Tibial artery (tissue), 4 donors: ENCODE data around the gene RGCC.
"Not testable (repeated sequence)": the region's sequence is repeated elsewhere in the genome, so short reads cannot be mapped to it uniquely, and the experiment has no call there.

Experiments used
- DNase-seq, 2 donors: peaks; one replicate each; pipeline ENCODE4 v3.0.0-alpha.2; 2019
- H3K27ac ChIP-seq, 2 donors: fragments of 200-600 bp; sonication (generic) in 1 of 2; 1 replicate in 1 of 2; 2 replicates in 1 of 2; pipeline ENCODE4 v1.5.1; 2018 to 2019; ENCODE audit warnings: mild to moderate bottlenecking in 1 of 2
- H3K27me3 ChIP-seq, 2 donors: fragments of 200-600 bp; sonication (generic) in 1 of 2; one replicate each; pipeline versions ENCODE4 v1.5.1 to v1.6.0; 2016 to 2019
- H3K36me3 ChIP-seq, 3 donors: fragments of 200-600 bp; sonication (generic) in 2 of 3; one replicate each; pipeline ENCODE4 v1.5.1; 2016 to 2019; ENCODE audit warnings: mild to moderate bottlenecking in 2 of 3
- H3K4me1 ChIP-seq, 4 donors: fragments of 200-600 bp; sonication (generic) in 2 of 4; 1 replicate in 3 of 4; 2 replicates in 1 of 4; pipeline ENCODE4 v1.5.1; 2016 to 2019
- H3K4me3 ChIP-seq, 2 donors: fragments of 200-600 bp; sonication (generic) in 1 of 2; 1 replicate in 1 of 2; 2 replicates in 1 of 2; pipeline ENCODE4 v1.5.1; 2018 to 2019; ENCODE audit warnings: mild to moderate bottlenecking in 2 of 2
- H3K9me3 ChIP-seq, 3 donors: fragments of 200-600 bp; sonication (generic) in 1 of 3; one replicate each; pipeline ENCODE4 v1.5.1; 2016 to 2019
- intact Hi-C: fragments of 100-400 bp; cut with DNase I; formaldehyde crosslinking; loops from one replicate; pipeline ENCODE4 v1.15.0; 2023; ENCODE audit warnings: low total_unique reads
- TF ChIP-seq, protein P1 (sequence below), 2 experiments: fragments of 200-600 bp in 1 of 2; fragments of 450-650 bp in 1 of 2; IDR thresholded peaks; one replicate each; pipeline ENCODE4 v1.5.1; 2017 to 2019; ENCODE audit warnings: antibody characterized with exemption in 2 of 2, mild to moderate bottlenecking in 1 of 2, moderate library complexity in 1 of 2

The RGCC gene

DNA sequence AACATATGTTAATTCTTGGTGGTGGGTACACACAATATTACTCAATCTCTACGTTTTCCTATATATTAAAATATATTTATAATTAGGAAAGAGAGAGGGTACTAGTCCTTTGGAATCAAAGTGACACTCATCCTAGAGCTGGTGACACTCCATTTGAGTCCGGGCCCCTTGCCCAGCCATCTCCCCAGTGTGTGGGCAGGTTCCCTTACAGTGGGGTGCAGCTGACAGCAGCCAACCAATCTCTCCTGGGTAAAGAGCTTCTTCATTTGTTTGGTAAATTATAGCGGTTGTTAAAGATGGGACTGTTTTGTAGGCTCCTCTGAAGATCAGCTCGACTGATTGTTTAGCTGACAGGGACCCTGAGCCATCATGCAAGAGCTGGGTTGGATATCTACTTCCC, 37.2 kb upstream of the RGCC start:
- Histone ChIP-seq H3K36me3 (no peaks in the 10 kb centered on the region), H3K27ac (no peak overlapping the region), H3K9me3 (no peaks in the 10 kb centered on the region), H3K27me3 (no peaks in the 10 kb centered on the region), H3K4me1 (no peaks in the 10 kb centered on the region), H3K4me3 (no peak overlapping the region)
- DNase-seq = no peak
- intact Hi-C loops = no loop called here
- TF ChIP-seq, protein P1, sequence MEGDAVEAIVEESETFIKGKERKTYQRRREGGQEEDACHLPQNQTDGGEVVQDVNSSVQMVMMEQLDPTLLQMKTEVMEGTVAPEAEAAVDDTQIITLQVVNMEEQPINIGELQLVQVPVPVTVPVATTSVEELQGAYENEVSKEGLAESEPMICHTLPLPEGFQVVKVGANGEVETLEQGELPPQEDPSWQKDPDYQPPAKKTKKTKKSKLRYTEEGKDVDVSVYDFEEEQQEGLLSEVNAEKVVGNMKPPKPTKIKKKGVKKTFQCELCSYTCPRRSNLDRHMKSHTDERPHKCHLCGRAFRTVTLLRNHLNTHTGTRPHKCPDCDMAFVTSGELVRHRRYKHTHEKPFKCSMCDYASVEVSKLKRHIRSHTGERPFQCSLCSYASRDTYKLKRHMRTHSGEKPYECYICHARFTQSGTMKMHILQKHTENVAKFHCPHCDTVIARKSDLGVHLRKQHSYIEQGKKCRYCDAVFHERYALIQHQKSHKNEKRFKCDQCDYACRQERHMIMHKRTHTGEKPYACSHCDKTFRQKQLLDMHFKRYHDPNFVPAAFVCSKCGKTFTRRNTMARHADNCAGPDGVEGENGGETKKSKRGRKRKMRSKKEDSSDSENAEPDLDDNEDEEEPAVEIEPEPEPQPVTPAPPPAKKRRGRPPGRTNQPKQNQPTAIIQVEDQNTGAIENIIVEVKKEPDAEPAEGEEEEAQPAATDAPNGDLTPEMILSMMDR (IDR thresholded peaks at IDR 0.05) = no peak

DNA sequence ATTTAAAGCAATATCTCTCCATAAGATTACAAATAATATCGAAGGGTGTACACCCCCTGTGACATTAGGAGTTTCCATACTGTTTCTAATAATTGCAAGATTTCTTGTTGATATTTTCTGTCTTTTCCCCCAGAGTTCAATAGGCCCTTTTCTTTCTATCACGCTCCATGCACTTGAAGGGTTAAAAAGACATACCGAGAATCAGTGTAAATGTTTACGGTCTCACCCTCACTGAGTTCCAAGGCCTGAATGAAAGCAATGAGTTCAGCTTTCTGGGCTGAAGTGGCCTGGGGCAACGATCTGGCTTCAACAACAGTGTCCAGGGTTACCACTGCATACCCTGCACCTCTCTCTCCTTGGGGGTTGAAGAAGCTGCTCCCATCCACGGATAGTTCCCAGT, 36.0 kb upstream of the RGCC start:
- H3K27ac ChIP-seq, H3K4me3 ChIP-seq, H3K4me1 ChIP-seq, H3K9me3 ChIP-seq, H3K36me3 ChIP-seq, DNase-seq, H3K27me3 ChIP-seq, intact Hi-C loops: not testable (repeated sequence)

DNA sequence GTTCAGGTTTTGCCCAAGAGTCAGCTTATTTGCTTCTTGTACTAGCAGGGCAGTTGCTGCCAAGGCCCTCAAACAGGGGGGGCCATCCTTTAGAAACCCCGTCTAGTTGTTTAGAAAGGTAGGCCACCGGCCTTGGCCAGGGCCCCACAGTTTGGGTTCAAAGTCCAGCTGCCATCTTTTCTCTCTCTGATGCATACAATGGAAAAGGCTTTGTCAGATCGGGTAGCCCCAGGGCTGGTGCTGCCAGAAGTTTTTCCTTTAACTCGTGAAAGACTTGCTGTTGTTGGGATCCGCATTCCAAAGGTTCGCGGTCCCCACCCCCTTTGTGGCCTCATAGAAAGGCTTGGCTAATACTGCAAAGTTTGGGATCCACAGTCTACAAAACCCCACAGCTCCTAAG, 35.4 kb upstream of the RGCC start:
- intact Hi-C loops, H3K36me3 ChIP-seq, H3K4me3 ChIP-seq, H3K4me1 ChIP-seq, H3K9me3 ChIP-seq, H3K27me3 ChIP-seq, H3K27ac ChIP-seq, DNase-seq: not testable (repeated sequence)

DNA sequence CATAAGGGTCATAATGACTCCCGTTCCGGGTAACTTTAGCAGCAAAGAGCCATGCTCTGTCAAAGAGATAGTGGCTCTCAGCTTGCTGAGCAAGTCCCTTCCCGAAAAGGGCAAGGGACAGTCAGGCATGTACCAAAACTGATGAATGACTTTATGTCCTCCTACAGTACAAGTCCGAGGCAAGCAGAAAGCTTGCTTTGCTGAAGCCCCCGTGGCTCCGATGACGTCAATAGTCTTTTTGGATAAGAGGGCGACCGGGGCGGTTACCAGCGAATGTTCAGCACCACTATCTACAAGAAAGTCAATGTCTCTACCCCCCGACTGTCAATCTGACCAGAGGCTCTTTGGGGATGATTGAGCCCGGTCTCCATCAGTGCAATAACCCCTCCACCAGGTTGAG, 34.1 kb upstream of the RGCC start:
- H3K4me3 ChIP-seq, H3K36me3 ChIP-seq, H3K9me3 ChIP-seq, intact Hi-C loops, H3K4me1 ChIP-seq, DNase-seq, H3K27ac ChIP-seq: not testable (repeated sequence)
- H3K27me3 ChIP-seq = peaks cover 0 to 12% of the 10 kb centered on the region in 2 donors

- H3K4me3 ChIP-seq, DNase-seq, H3K4me1 ChIP-seq, H3K9me3 ChIP-seq, H3K36me3 ChIP-seq, intact Hi-C loops, H3K27ac ChIP-seq: not testable (repeated sequence)
- H3K27me3 ChIP-seq = peaks cover 0 to 14% of the 10 kb centered on the region in 2 donors
Observed at GRCh38 chr13:41424675-41425074, 32.7 kb upstream of the RGCC start.

GRCh38 chr13:41426047-41426446, 31.3 kb upstream of the RGCC start:
- H3K36me3 ChIP-seq = no peaks in the 10 kb centered on the region
- intact Hi-C loops = no loop called here
- H3K4me1 ChIP-seq = no peaks in the 10 kb centered on the region
- no peak for DNase-seq
- TF ChIP-seq, protein P1 (IDR thresholded peaks at IDR 0.05) = no peak
- peaks cover 0 to 14% of the 10 kb centered on the region in 2 donors for H3K27me3 ChIP-seq
- H3K9me3 ChIP-seq = no peaks in the 10 kb centered on the region
- no peak overlapping the region for H3K27ac ChIP-seq
- H3K4me3 ChIP-seq = no peak overlapping the region

DNA sequence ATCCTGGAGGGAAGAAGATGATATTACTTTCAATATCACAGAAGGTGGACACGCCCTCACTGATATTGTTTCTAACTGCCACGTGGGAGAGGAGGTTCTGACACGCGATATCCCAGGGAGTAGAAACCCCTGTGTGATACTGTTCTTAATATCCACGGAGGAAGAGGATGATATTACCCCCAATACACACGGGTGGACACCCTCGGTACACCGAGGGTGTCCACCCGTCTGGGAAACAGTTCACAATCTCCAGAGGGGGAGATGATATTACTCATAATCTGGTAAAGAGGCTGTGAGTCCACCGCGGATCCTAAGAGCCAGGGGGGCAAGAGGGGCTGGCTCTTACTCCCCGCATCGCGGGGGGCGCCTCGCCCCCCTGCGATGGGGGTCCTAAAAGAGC, 29.7 kb upstream of the RGCC start:
- intact Hi-C loops = no loop called here
- Histone ChIP-seq H3K4me3 (peak overlapping the region in 1 of 2 donors; percentile 9), H3K27ac (no peak overlapping the region), H3K4me1 (no peaks in the 10 kb centered on the region), H3K27me3 (peaks cover 0 to 14% of the 10 kb centered on the region in 2 donors), H3K9me3 (no peaks in the 10 kb centered on the region), H3K36me3 (no peaks in the 10 kb centered on the region)
- DNase-seq = no peak
- TF ChIP-seq, protein P1 (IDR thresholded peaks at IDR 0.05) = no peak

GRCh38 chr13:41428155-41428554, 29.2 kb upstream of the RGCC start:
- TF ChIP-seq, protein P1 (IDR thresholded peaks at IDR 0.05) = no peak
- Histone ChIP-seq H3K9me3 (no peaks in the 10 kb centered on the region), H3K36me3 (no peaks in the 10 kb centered on the region), H3K4me1 (no peaks in the 10 kb centered on the region), H3K27me3 (peaks cover 0 to 14% of the 10 kb centered on the region in 2 donors), H3K4me3 (peak overlapping the region in 1 of 2 donors; percentile 9), H3K27ac (no peak overlapping the region)
- intact Hi-C loops = no loop called here
- no peak for DNase-seq

GRCh38 chr13:41434030-41434429, 23.3 kb upstream of the RGCC start:
- H3K27me3 ChIP-seq, H3K4me3 ChIP-seq, H3K9me3 ChIP-seq, H3K4me1 ChIP-seq, DNase-seq, H3K36me3 ChIP-seq, H3K27ac ChIP-seq, intact Hi-C loops: not testable (repeated sequence)
